Lung (tissue), 12 donors: ENCODE measurements around the gene AUH. TPM values are rescaled to one million over a fixed set of nuclear protein-coding genes. Genes with fewer than 3 reads are reported as not detected.

ENCODE experiments used
- ATAC-seq: fragments of 200-7000 bp; cut with Tn5 transposase; one replicate; pipeline ENCODE4 v1.9.1; 2020; ENCODE audit warnings: moderate number of reproducible peaks; ENCODE audit not compliant: insufficient read depth, low FRiP score
- DNase-seq, 3 donors: peaks; one replicate each; pipeline ENCODE4 v3.0.0-alpha.2; 2013 to 2017
- H3K27ac ChIP-seq, 2 donors: one replicate each; pipeline ENCODE4 v1.5.1; 2013; ENCODE audit warnings: mild to moderate bottlenecking in 2 of 2, moderate library complexity in 2 of 2, control low read depth in 1 of 2, inconsistent platforms in 1 of 2, low read depth in 1 of 2, low read length in 1 of 2
- H3K27me3 ChIP-seq, 3 donors: one replicate each; pipeline ENCODE4 v1.5.1; 2013; ENCODE audit warnings: low read length in 2 of 3; ENCODE audit not compliant: control insufficient read depth in 3 of 3, insufficient read depth in 3 of 3
- H3K36me3 ChIP-seq, 4 donors: one replicate each; pipeline ENCODE4 v1.5.1; 2013; ENCODE audit warnings: low read length in 4 of 4, mild to moderate bottlenecking in 1 of 4, moderate library complexity in 1 of 4; ENCODE audit not compliant: control insufficient read depth in 4 of 4, insufficient read depth in 4 of 4
- H3K4me1 ChIP-seq, 5 donors: one replicate each; pipeline ENCODE4 v1.5.1; 2013; ENCODE audit warnings: low read length in 5 of 5, mild to moderate bottlenecking in 2 of 5, moderate library complexity in 1 of 5; ENCODE audit not compliant: control insufficient read depth in 5 of 5, insufficient read depth in 5 of 5
- H3K4me3 ChIP-seq: one replicate; pipeline ENCODE4 v1.5.1; 2013; ENCODE audit warnings: mild to moderate bottlenecking, control low read depth, moderate library complexity
- H3K9ac ChIP-seq, 2 donors: one replicate each; pipeline ENCODE4 v1.5.1; 2013; ENCODE audit warnings: low read length in 2 of 2, control low read depth in 1 of 2; ENCODE audit not compliant: insufficient read depth in 1 of 2
- H3K9me3 ChIP-seq, 4 donors: one replicate each; pipeline ENCODE4 v1.5.1; 2013; ENCODE audit warnings: low read length in 3 of 4, mild to moderate bottlenecking in 1 of 4, moderate library complexity in 1 of 4; ENCODE audit not compliant: control insufficient read depth in 4 of 4, insufficient read depth in 3 of 4
- WGBS, 2 donors: extraction: QIAGEN DNeasy Blood & Tissue Kit; methylation state at CpG; one replicate each; pipeline ENCODE4 v1.1.7; 2013; 5-methylcytosine and 5-hydroxymethylcytosine counted together
- polyA plus RNA-seq, 2 donors: library from polyadenylated mRNA; stranded (reverse); fragments of 200-250 nt; gene quantifications; one replicate each; pipeline ENCODE4 v1.2.1, GENCODE V29; 2013
- total RNA-seq, 2 donors: library from RNA; depleted of rRNA in 1 of 2; stranded (reverse); fragments of >200 nt in 1 of 2; gene quantifications; one replicate each; pipeline ENCODE4 v1.2.1, GENCODE V29; 2014 to 2021
- TF ChIP-seq, protein P1 (sequence below): IDR thresholded peaks from 2 replicates; pipeline ENCODE4 v1.5.1; 2012; ENCODE audit warnings: mild to moderate bottlenecking; ENCODE audit errors: control extremely low read depth, extremely low read depth
- donor health status: control.
- donor health status: control.
- donor health status: Bipolar disorder and iron deficiency.
- donor health status: healthy.
- donor health status: DM: yes; HTN: yes; CAD: no.

Gene AUH
- total and polyA plus RNA-seq, 4 donors = 10.5 to 76.8 (median 16.2) TPM

DNA sequence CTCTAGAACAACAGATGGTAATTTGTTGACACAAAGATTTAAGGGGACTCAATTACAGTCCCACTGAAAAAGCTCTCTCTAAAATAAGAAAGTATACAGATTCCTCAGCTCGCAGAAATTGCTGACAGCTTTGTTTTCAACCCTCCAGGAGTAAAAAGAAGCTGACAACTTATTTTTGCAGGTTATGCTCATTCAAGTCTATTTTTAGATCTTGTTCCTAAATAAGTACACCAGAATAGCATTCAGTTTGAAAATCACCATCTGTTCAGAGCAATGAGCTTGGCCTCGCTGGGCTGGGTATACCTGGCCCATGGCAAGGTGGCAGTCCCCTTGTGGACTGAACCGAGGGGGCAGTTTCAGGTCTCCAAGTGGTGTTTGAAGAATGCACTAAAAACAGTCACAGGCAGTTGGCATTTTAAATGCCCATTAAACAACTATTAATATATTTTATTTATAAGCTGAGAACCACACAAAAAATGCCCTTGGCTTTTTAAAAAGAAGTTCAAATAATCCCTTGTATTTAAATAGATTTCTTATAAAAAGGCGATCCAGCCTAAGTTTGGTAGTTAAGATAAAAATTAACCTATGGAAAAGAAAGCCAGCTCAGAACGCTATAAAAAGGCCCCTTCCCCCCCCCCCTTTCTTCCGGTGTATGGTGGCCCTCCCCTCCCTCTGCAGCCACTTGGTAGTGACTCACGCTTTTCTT, 169.2 kb downstream of the AUH start:
- TF ChIP-seq, protein P1, sequence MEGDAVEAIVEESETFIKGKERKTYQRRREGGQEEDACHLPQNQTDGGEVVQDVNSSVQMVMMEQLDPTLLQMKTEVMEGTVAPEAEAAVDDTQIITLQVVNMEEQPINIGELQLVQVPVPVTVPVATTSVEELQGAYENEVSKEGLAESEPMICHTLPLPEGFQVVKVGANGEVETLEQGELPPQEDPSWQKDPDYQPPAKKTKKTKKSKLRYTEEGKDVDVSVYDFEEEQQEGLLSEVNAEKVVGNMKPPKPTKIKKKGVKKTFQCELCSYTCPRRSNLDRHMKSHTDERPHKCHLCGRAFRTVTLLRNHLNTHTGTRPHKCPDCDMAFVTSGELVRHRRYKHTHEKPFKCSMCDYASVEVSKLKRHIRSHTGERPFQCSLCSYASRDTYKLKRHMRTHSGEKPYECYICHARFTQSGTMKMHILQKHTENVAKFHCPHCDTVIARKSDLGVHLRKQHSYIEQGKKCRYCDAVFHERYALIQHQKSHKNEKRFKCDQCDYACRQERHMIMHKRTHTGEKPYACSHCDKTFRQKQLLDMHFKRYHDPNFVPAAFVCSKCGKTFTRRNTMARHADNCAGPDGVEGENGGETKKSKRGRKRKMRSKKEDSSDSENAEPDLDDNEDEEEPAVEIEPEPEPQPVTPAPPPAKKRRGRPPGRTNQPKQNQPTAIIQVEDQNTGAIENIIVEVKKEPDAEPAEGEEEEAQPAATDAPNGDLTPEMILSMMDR = no peak
- no peak for ATAC-seq
- Histone ChIP-seq H3K36me3 (no peaks in the 10 kb centered on the region), H3K9ac (peak overlapping the region in 1 of 2 donors; percentile 87), H3K27me3 (no peaks in the 10 kb centered on the region), H3K9me3 (no peaks in the 10 kb centered on the region), H3K27ac (peak overlapping the region; percentile 99 to 100), H3K4me3 (no peak overlapping the region), H3K4me1 (peaks cover 9 to 66% (median 23%) of the 10 kb centered on the region in 5 donors)
- DNase-seq = peak; percentile 32 to 69 (median 64)
- WGBS, 2 donors = 23 to 24% methylated on average over 7 of the region's 7 CpGs

DNA sequence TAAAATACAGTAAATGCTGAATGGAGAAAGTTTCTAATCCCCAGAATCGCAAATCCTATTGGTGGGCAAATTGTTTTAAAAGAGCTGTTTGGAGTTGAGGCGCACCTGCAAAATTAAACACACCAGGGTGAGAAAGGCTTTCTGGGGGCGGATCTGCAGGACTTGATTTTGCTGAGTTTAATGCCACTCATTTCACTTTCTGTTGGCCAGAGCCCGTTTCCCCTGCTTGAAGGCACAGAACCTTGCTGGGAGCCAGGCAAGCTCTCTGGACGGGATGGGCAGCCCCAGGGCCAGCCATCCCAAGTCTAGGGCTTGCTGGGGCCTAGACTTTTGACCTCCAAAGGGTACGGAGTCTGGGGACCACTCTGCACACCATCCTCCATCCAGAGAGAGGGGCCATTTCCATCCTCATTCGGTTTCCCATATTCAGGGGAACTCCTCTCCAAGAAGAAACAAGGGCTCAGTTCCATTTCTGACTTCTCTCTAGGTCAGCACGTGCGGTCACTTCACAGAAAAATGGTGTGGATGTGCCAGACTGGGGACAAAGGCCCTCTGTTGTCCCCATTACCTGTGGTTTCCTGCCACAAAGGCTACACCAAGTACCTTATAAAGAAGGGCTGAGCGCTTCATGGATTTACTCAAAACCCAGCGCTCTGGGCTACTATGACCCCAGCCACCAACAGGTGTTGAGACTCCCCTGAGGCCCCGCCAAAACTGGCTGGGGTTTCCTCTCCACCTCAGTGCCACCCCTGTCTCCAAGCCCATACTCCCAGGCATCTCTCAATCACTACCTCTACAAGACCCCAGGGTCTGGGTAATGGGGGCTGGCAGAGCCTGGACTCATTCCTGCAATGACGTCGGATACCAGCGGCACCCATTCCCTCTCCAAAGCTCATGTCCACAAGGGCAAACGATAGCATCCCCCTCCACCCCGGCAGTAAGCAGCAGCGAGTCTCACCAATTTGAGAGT, 170.0 kb downstream of the AUH start:
- peak overlapping the region in 1 of 2 donors; percentile 46 for H3K27ac ChIP-seq
- TF ChIP-seq, protein P1 = no peak
- peaks cover 9 to 58% (median 23%) of the 10 kb centered on the region in 5 donors for H3K4me1 ChIP-seq
- peak overlapping the region in 1 of 2 donors; percentile 82 for H3K9ac ChIP-seq
- no peaks in the 10 kb centered on the region for H3K27me3 ChIP-seq
- H3K9me3 ChIP-seq = no peaks in the 10 kb centered on the region
- DNase-seq (no peak), ATAC-seq (no peak)
- no peaks in the 10 kb centered on the region for H3K36me3 ChIP-seq
- WGBS, 2 donors = 85 to 90% methylated on average over 18 of the region's 18 CpGs
- no peak overlapping the region for H3K4me3 ChIP-seq

DNA sequence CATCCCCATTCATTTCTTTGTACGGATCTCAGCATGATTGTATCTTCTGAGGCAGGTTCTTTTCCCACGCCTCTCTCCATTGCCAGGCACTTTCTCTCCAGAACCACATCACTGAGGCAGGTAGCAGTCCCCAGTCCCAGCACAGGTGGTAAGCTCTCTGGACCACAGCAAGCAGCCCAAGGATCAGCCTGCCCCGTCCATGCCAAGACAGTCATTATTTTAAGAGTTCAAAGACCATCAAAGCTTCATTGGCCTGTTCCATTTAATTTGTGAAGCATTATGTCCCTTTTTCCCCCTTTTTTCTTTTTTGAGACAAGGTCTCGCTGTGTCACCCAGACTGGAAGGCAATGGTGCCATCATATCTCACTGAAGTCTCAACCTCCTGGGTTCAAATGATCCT, 171.7 kb downstream of the AUH start:
- no peaks in the 10 kb centered on the region for H3K27me3 ChIP-seq
- no peak overlapping the region for H3K9ac ChIP-seq
- no peak for ATAC-seq
- no peaks in the 10 kb centered on the region for H3K36me3 ChIP-seq
- H3K4me3 ChIP-seq = no peak overlapping the region
- no peak overlapping the region for H3K27ac ChIP-seq
- WGBS, 2 donors = 97 to 99% methylated on average over 4 of the region's 4 CpGs
- TF ChIP-seq, protein P1 = no peak
- DNase-seq = no peak
- H3K9me3 ChIP-seq = no peaks in the 10 kb centered on the region
- peaks cover 5 to 55% (median 16%) of the 10 kb centered on the region in 5 donors for H3K4me1 ChIP-seq
